Epithelial cell of esophagus (primary cell): ENCODE results near the gene GPR25.

Experiments used
- DNase-seq: peaks from one replicate; pipeline ENCODE4 v3.0.0; 2010; ENCODE audit warnings: low read depth
- H3K4me3 ChIP-seq: 2 replicates; pipeline ENCODE4 v1.5.1; 2011; ENCODE audit warnings: mild to moderate bottlenecking, low read length, control low read depth
- CTCF ChIP-seq: IDR thresholded peaks from 2 replicates; pipeline ENCODE4 v1.5.1; 2011; ENCODE audit warnings: low read depth, mild to moderate bottlenecking, low read length, control low read depth, inconsistent platforms; ENCODE audit not compliant: insufficient read depth; ENCODE audit errors: missing control alignments

GPR25 gene

DNA sequence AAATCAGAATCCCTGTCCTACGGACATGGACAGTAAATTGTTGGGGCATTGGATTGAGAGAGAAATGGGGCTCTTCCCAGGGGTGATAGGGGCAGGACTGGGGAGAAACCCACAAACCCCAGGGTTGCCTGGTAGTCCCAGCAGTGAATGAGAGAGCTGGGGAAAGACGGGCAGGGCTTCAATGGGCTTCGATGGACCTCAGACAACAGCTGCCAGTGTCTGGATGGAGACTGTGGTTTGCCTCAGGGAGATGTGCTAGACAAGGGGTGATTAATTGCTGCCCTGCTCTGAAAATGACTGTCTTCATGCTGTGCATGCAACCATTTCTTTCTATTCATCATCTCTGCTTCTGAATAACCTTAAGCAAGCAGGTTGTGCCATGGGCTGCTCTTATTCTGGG lies 7.4 kb downstream of the GPR25 start:
- DNase-seq, result peak; percentile 76
- H3K4me3 ChIP-seq, result no peak overlapping the region
- no peak for TF ChIP-seq CTCF

- no peak overlapping the region for H3K4me3 ChIP-seq
- no peak for TF ChIP-seq CTCF
- DNase-seq, result no peak
Observed at GRCh38 chr1:200883118-200883517, 10.3 kb downstream of the GPR25 start.

DNA sequence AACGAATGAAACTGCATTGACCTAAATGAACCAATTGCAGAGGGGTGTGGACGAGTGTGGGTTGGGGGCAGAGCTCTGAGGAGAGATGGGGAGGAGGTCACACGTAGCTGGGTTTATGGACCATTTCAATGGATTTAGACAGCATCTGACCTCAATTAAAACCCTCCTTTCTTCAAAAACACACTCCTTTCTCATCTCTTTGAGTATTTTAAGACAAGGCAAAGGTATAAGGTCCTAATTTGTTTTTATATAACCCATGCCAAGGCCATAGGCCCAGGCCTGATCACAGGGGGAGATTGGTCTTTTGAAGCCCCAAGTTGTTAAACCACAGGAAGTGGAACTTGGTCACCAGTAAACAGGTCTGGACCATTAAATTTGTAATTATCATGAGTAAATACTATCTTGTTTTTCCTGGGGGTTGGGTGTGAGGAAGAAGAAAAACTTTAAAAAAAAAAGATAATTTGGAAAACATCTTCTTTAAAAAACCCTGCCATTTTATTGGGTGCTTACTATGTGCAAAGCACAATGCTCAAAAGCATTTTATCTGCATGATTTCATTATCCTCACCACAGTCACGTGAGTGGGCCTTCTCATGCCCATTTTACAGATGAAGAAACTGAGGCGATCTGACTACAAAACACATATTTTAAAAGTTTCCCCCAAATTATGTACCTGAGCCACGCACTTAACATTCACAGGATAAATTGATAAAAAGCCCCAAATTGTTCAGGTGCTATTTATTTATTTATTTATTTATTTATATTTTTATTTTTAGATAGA lies 13.0 kb downstream of the GPR25 start:
- H3K4me3 ChIP-seq, result no peak overlapping the region
- no peak for DNase-seq
- TF ChIP-seq CTCF, result no peak

DNA sequence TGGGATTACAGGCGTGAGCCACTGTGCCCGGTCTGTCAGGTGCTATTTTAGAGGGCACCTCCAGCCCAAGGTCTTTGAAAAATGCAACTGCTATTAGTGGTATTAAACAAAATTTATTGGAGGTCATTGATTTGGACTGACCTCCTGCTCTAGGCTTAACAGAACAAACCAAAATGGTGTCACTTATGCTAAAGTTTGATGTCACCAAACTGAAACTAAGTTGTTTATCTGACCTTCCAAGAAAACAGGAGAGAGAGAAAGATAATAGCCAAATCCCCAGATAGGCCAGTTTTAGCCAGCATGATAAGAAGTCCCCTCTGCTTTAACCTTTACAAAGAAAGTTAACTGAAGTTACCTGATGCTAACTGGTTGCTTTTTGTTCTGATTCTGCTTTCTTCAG lies 13.8 kb downstream of the GPR25 start:
- no peak for DNase-seq
- TF ChIP-seq CTCF, result no peak
- no peak overlapping the region for H3K4me3 ChIP-seq

DNA sequence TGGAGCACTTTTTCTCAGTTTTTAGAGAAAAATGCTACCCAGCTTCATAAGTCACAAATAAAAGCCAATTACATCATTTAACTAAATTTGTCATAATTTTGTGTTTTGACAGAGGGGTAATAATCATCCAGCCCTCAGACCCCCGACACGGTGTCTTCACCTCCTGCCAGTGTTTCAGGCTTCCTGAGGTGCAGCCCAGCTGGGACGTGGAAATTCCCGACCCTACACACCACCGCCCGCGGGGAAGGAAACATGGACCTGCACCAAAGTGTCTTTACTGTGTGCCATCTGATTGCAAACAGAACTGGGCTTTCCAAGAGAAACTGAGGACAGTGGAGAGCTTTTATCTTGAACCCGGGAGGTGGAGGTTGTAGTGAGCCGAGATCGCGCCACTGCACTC lies 14.3 kb downstream of the GPR25 start:
- no peak overlapping the region for H3K4me3 ChIP-seq
- DNase-seq, result no peak
- TF ChIP-seq CTCF, result no peak

- no peak overlapping the region for H3K4me3 ChIP-seq
- no peak for TF ChIP-seq CTCF
Observed at GRCh38 chr1:200887772-200888348, 15.1 kb downstream of the GPR25 start.

DNA sequence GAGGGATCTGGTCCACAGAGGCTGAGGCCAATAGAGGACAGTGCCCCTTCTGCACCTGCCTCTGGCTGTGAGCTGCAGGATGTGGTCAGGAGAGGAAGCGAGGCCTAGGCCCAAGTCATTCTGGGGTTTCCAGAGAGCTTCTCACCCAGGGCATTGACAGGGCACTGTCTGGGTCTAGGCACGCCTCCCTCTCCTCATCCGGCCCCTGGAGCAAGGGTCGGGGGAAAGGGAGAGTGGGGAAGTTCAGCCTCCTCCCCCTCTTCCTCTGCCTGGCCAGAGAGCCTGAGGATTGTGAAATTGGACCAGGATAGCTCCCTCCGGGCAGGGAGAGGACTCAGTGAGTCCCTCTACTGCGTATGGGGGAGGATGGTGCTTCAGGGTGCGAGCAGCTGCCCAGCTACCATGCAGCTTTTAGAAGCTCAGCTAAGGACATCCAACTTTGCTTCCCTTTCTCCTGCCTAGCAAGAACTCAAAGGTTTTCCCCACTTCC lies 15.6 kb downstream of the GPR25 start:
- H3K4me3 ChIP-seq, result no peak overlapping the region
- DNase-seq, result peak; percentile 36
- no peak for TF ChIP-seq CTCF

More at GRCh38 chr1:200887772-200888348, 15.1 kb downstream of the GPR25 start:
- DNase-seq, result no peak
